Measurements from ENCODE around the gene SC5D.

GRCh38 chr11:121334973-121335710, 42.6 kb downstream of the SC5D start:
- TF ChIP-seq POLR2A (IDR thresholded peaks at IDR 0.05) (no peak), CTCF (IDR thresholded peaks at IDR 0.05) (no peak)
